ENCODE results near the gene MTCP1. TPM values are rescaled to one million over a fixed set of nuclear protein-coding genes. Genes with fewer than 3 reads are reported as not detected.

The MTCP1 gene
- polyA plus RNA-seq, 3 donors from 2014 or later: 28.8 to 55.6 (median 33.0) TPM

Other genes starting within 250 kb of the MTCP1 start
- not detected for gene SMIM9, start 236.5 kb downstream of the MTCP1 start, polyA plus RNA-seq
- 10 to 100 TPM; 18.9 to 31.3 (median 27.0) TPM for gene F8A1, start 184.8 kb downstream of the MTCP1 start, polyA plus RNA-seq
- gene F8, start 48.4 kb downstream of the MTCP1 start, polyA plus RNA-seq: 1 to 10 TPM; 1.1 to 3.4 (median 2.7) TPM
- gene FUNDC2, start 44.3 kb downstream of the MTCP1 start, polyA plus RNA-seq: 100 to 1,000 TPM; 182 to 241 (median 234) TPM
- 10 to 100 TPM; 23.3 to 26.3 (median 23.6) TPM for gene CMC4, start within 50 bp of the MTCP1 start, polyA plus RNA-seq
- 10 to 100 TPM; 19.4 to 34.2 (median 24.5) TPM for gene BRCC3, start 372 bp upstream of the MTCP1 start, polyA plus RNA-seq
- gene VBP1, start 145.3 kb upstream of the MTCP1 start, polyA plus RNA-seq: 10 to 100 TPM; 67.9 to 86.5 (median 69.1) TPM
- 1 to 10 TPM; 2.3 to 8.0 (median 2.9) TPM for gene RAB39B, start 193.4 kb upstream of the MTCP1 start, polyA plus RNA-seq

All from immature natural killer cell (primary cell).